ENCODE results near the gene TEF.
"Not testable (repeated sequence)": the region's sequence is repeated elsewhere in the genome, so short reads cannot be mapped to it uniquely, and the experiment has no call there.

The TEF gene

GRCh38 chr22:41429951-41430332, 48.2 kb downstream of the TEF start:
- no peak for DNase-seq

DNA sequence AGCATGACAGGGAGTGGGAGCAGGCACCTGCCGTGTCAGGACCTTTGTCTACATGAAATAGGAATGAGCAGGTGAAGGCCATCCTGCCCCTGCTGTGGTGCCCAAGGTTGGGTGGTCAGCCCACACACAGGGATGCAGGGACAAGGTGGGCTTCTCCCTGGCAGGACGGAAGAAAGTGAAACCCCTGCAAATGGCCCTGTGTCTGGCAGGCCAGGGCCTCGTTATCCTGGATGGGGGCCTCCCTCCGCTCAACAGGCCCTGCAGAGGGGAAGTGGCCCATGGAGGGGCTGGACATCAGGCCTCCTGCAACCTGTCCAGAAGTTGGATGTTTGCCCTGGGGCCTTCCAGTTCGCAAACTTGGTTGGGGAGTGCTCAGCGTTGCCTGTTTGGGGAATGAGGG, 49.9 kb downstream of the TEF start:
- DNase-seq: no peak

DNA sequence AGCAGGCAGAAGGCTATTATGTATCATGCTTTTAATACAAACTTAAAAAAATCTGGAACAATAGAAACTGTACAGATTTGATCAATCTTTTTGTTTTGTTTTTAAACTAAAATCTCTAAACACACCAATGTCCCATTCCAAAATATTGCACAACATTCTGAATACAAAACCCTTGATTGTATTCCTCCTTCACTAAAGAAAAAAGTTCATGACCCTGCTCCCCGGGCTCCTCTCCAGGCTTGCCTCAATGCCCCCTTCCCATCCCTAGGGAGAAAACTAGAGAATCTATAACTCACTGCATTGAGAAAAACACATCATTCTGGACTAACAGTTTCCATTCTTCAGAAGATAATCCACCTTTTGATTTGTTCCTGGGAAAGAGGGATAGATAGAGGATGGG, 51.7 kb downstream of the TEF start:
- not testable (repeated sequence) for DNase-seq

GRCh38 chr22:41434361-41435003, 52.7 kb downstream of the TEF start:
- DNase-seq: not testable (repeated sequence)

GRCh38 chr22:41435560-41435959, 53.8 kb downstream of the TEF start:
- no peak for DNase-seq

DNA sequence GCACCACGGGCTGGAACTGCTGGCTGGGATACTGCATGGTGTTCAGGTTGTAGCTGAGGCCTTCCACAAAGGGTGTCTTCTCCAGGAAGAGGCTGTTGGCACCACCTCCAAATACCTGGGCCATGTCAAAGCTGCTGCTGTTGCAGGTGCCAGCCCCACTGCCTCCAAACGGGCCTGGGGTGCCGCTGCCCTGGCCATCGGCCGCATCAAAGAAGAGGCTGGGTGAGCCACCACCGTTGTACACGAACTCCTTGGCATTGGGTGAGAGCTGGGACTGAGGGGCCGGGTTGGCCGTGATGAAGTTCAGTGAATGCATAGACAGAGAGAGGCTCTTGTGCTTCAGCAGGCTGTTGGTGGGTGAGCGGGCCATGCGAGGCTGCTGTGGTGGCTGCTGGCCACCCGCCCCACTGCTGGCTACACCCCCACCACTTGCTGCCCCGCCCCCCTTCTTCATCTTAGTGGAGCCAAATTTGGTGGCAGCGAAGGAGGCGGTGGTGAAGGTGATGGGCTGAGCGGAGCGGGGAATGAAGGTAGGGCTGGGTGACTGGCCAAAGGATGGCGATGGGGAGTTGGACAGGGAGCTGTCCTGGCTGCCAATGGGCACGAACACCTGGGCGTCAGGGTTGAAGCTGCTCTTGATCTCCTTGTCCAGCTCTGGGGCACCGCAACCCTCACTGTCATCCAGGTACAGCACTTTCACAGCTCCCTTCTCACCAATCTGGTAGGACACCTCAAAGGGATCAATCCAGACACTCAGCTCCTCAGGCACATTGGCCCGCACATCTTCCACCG, 54.8 kb downstream of the TEF start:
- no peak for DNase-seq

DNA sequence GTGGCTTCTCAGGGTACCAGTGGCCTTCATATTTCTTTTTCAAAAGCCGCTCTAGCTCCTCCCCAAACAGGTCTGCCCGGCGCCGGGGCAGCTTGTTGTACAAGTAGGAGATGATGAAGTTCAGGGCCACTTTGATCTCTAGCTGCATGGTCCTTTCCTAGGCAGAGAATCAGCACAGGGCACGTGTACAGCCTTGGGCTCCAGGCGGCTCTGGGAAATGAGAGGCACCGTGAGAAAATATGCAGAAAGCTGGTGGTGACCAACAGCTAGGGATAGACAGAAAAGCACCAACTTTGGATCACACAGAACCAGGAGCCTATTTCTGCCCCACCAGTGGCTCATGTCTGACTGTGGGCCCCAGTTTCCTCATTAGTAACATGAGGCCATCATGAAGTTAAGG, 55.5 kb downstream of the TEF start:
- DNase-seq: no peak

GRCh38 chr22:41440511-41440910, 58.8 kb downstream of the TEF start:
- DNase-seq: not testable (repeated sequence)

DNA sequence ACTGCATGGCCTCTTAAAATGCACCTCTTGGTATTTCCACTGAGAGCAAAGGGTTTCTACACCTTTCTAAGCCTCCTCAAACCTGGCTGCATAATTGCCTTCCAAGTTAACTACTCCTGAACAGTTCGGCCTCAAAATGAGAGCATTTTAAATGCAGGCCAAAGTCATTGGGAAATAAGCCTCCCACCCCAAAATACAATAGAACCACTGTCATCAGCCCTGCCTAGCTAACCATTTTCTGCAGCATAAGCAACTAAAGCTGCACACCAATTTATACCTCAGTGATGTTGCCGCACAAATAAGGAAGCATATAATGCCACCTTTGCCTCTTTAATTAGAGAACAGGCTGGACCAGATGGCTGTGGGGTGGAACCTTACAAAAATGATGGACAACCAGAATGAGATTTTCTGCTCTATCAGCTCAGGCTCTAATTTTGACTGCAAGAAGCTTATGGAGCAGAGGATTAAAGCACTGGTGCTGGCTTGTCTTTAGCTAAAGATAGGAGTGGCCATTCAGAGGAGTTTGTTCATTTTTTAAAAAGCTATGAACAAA, 60.6 kb downstream of the TEF start:
- no peak for DNase-seq

GRCh38 chr22:41444360-41445128, 62.8 kb downstream of the TEF start:
- peak; percentile 88 to 95 for DNase-seq

- peak; percentile 24 to 27 for DNase-seq
These were observed 63.7 kb downstream of the TEF start for GRCh38 chr22:41445129-41446056.

DNA sequence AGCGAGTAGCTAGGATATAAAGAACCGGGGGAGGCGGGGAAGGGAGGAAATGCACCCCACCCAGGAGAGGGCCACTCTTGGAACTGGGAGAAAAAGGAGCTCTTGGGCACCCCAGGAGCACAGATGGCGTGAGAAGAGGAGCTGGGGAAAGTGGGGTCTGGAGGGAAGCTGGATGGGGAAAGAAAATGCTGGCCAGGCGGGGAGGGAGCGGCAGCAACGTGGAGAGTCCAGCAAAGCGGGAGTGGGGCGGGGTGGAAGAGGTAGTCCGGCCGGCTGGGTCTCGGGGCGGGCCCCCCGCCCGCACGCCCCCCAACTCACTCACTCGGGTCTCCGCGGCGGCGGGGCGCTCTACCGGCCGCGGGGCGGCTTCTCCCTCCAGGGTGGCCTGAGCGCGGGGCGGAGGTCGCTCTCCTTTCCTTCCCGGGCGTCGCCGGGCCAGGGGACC, 64.3 kb downstream of the TEF start:
- DNase-seq: peak in 1 of 2 experiments; percentile 24

GRCh38 chr22:41446639-41447434, 65.1 kb downstream of the TEF start, which contains the start of gene TOB2:
Gene TOB2, minus strand, starts transcription at chr22:41446801. Its CDS starts 9,456 bp downstream, at chr22:41437345.
- DNase-seq: peak; percentile 61 to 94

GRCh38 chr22:41447435-41448188, 65.9 kb downstream of the TEF start:
- DNase-seq: peak; percentile 45 to 71

GRCh38 chr22:41448189-41448808, 66.6 kb downstream of the TEF start:
- peak; percentile 97 to 98 for DNase-seq
